ENCODE measurements around the gene ZBTB7C. TPM values are rescaled to one million over a fixed set of nuclear protein-coding genes. Genes with fewer than 3 reads are reported as not detected.

The ZBTB7C gene
- polyA plus RNA-seq, 1 donor (not counting 4 experiments of a cell fraction or from before 2014, with no cell fraction given): 0.58 TPM

- Histone ChIP-seq H3K4me3 (ENCODE audit: control insufficient read depth in 2 of 3, extremely low read depth in 1 of 3, insufficient read depth in 2 of 3, low read depth in 1 of 3, low read length in 3 of 3) (no peak overlapping the region), H3K27ac (ENCODE audit: control insufficient read depth, insufficient read depth, low read length) (no peak overlapping the region), H3K4me1 (ENCODE audit: control insufficient read depth, extremely low read depth, insufficient read depth, low read length) (peaks cover 5% of the 10 kb centered on the region), H3K27me3 (ENCODE audit: control insufficient read depth, extremely low read depth, insufficient read depth, low read length) (no peaks in the 10 kb centered on the region), H3K36me3 (ENCODE audit: control insufficient read depth in 2 of 2, extremely low read depth in 1 of 2, insufficient read depth in 2 of 2, low read length in 2 of 2) (no peaks in the 10 kb centered on the region), H3K9me1 (ENCODE audit: control insufficient read depth, extremely low read depth, insufficient read depth, low read length) (no peaks in the 10 kb centered on the region), H3K4me2 (ENCODE audit: control insufficient read depth, extremely low read depth, insufficient read depth, low read depth, low read length) (no peak overlapping the region), H3K79me2 (ENCODE audit: control insufficient read depth, insufficient read depth, low read length) (no peaks in the 10 kb centered on the region), H3K9ac (ENCODE audit: control insufficient read depth, extremely low read depth, insufficient read depth, low read length) (no peak overlapping the region), H2AFZ (ENCODE audit: control insufficient read depth, low read length) (no peak overlapping the region), H4K20me1 (ENCODE audit: control insufficient read depth, extremely low read depth, insufficient read depth, low read length) (no peaks in the 10 kb centered on the region), H3K9me3 (ENCODE audit: control insufficient read depth, low read depth, low read length) (no peaks in the 10 kb centered on the region)
- dilution Hi-C loops (cut with MboI; ENCODE audit: extremely low pct_ligation_motif_present, low sequenced_read_pairs): no loop called here
- DNase-seq (ENCODE audit: low read depth, low spot score) (no peak), FAIRE-seq (no peak)
- TF ChIP-seq EZH2 (IDR thresholded peaks at IDR 0.05; ENCODE audit: low read length) (no peak), CTCF (optimal IDR thresholded peaks at IDR 0.05 in 1 of 3, IDR thresholded peaks at IDR 0.05 in 1 of 3, conservative IDR thresholded peaks at IDR 0.05 in 1 of 3; ENCODE audit: extremely low read depth in 1 of 3, insufficient read depth in 2 of 3, low read length in 3 of 3) (peak in 1 of 3 experiments; percentile 22)
Measured at GRCh38 chr18:48154828-48155227, 254.4 kb downstream of the ZBTB7C start.

- dilution Hi-C loops (cut with MboI; ENCODE audit: extremely low pct_ligation_motif_present, low sequenced_read_pairs): no loop called here
- FAIRE-seq (peak; percentile 56), DNase-seq (ENCODE audit: low read depth, low spot score) (no peak)
Measured at GRCh38 chr18:48153613-48154481, 255.3 kb downstream of the ZBTB7C start.

More at GRCh38 chr18:48153613-48154481, 255.3 kb downstream of the ZBTB7C start:
- H4K20me1 ChIP-seq (ENCODE audit: control insufficient read depth, extremely low read depth, insufficient read depth, low read length): no peaks in the 10 kb centered on the region
- TF ChIP-seq EZH2 (IDR thresholded peaks at IDR 0.05; ENCODE audit: low read length) (no peak), CTCF (optimal IDR thresholded peaks at IDR 0.05 in 1 of 3, IDR thresholded peaks at IDR 0.05 in 1 of 3, conservative IDR thresholded peaks at IDR 0.05 in 1 of 3; ENCODE audit: extremely low read depth in 1 of 3, insufficient read depth in 2 of 3, low read length in 3 of 3) (no peak)
- H3K27me3 ChIP-seq (ENCODE audit: control insufficient read depth, extremely low read depth, insufficient read depth, low read length): no peaks in the 10 kb centered on the region
- no peak overlapping the region for H3K9ac ChIP-seq (ENCODE audit: control insufficient read depth, extremely low read depth, insufficient read depth, low read length)
- no peak overlapping the region for H3K27ac ChIP-seq (ENCODE audit: control insufficient read depth, insufficient read depth, low read length)
- no peak overlapping the region for H3K4me3 ChIP-seq (ENCODE audit: control insufficient read depth in 2 of 3, extremely low read depth in 1 of 3, insufficient read depth in 2 of 3, low read depth in 1 of 3, low read length in 3 of 3)
- no peak overlapping the region for H2AFZ ChIP-seq (ENCODE audit: control insufficient read depth, low read length)
- H3K9me3 ChIP-seq (ENCODE audit: control insufficient read depth, low read depth, low read length): no peaks in the 10 kb centered on the region
- no peaks in the 10 kb centered on the region for H3K36me3 ChIP-seq (ENCODE audit: control insufficient read depth in 2 of 2, extremely low read depth in 1 of 2, insufficient read depth in 2 of 2, low read length in 2 of 2)
- no peaks in the 10 kb centered on the region for H3K9me1 ChIP-seq (ENCODE audit: control insufficient read depth, extremely low read depth, insufficient read depth, low read length)
- H3K4me2 ChIP-seq (ENCODE audit: control insufficient read depth, extremely low read depth, insufficient read depth, low read depth, low read length): no peak overlapping the region
- H3K4me1 ChIP-seq (ENCODE audit: control insufficient read depth, extremely low read depth, insufficient read depth, low read length): peaks cover 2% of the 10 kb centered on the region
- H3K79me2 ChIP-seq (ENCODE audit: control insufficient read depth, insufficient read depth, low read length): no peaks in the 10 kb centered on the region
